Fibroblast of lung (primary cell): ENCODE data around the gene PTPN13. TPM values are rescaled to one million over a fixed set of nuclear protein-coding genes. Genes with fewer than 3 reads are reported as not detected.

Experiments used
- DNase-seq, 2 donors: peaks; one replicate each; pipeline versions ENCODE4 v3.0.0 to v3.0.0-alpha.2; 2010; ENCODE audit warnings: low read depth in 2 of 2
- H2AFZ ChIP-seq: 2 replicates; pipeline ENCODE4 v1.5.1; 2012; ENCODE audit warnings: low read length, control low read depth, inconsistent platforms
- H3K27ac ChIP-seq: 2 replicates; pipeline ENCODE4 v1.5.1; 2011; ENCODE audit warnings: low read length, control low read depth; ENCODE audit not compliant: insufficient read depth
- H3K27me3 ChIP-seq: 2 replicates; pipeline ENCODE4 v1.5.1; 2011; ENCODE audit warnings: mild to moderate bottlenecking, low read length; ENCODE audit not compliant: control insufficient read depth, insufficient read depth
- H3K36me3 ChIP-seq: 2 replicates; pipeline ENCODE4 v1.5.1; 2011; ENCODE audit warnings: low read length; ENCODE audit not compliant: control insufficient read depth, insufficient read depth
- H3K4me1 ChIP-seq: 2 replicates; pipeline ENCODE4 v1.5.1; 2011; ENCODE audit warnings: low read length; ENCODE audit not compliant: control insufficient read depth, insufficient read depth; ENCODE audit errors: extremely low read depth
- H3K4me2 ChIP-seq: 2 replicates; pipeline ENCODE4 v1.5.1; 2011; ENCODE audit warnings: low read length, control low read depth; ENCODE audit not compliant: insufficient read depth; ENCODE audit errors: extremely low read depth
- H3K4me3 ChIP-seq, 4 experiments: fragments of 200-600 bp in 1 of 4; sonication (generic) in 1 of 4; replicated peaks in 1 of 4; 2 replicates each; pipeline ENCODE4 v1.5.1; 2011 to 2016; ENCODE audit warnings: low read length in 4 of 4, low read depth in 3 of 4, mild to moderate bottlenecking in 3 of 4, control low read depth in 2 of 4, inconsistent platforms in 1 of 4, mixed read lengths in 1 of 4; ENCODE audit not compliant: insufficient read depth in 1 of 4; ENCODE audit errors: control extremely low read depth in 1 of 4
- H3K79me2 ChIP-seq: 2 replicates; pipeline ENCODE4 v1.5.1; 2012; ENCODE audit warnings: mild to moderate bottlenecking, low read length, inconsistent platforms; ENCODE audit not compliant: control insufficient read depth, insufficient read depth
- H3K9ac ChIP-seq: 2 replicates; pipeline ENCODE4 v1.5.1; 2011; ENCODE audit warnings: mild to moderate bottlenecking, low read length, control low read depth; ENCODE audit not compliant: insufficient read depth
- H3K9me3 ChIP-seq: 2 replicates; pipeline ENCODE4 v1.5.1; 2012; ENCODE audit warnings: low read depth, low read length; ENCODE audit not compliant: control insufficient read depth, insufficient read depth
- H4K20me1 ChIP-seq: 2 replicates; pipeline ENCODE4 v1.5.1; 2011; ENCODE audit warnings: low read length; ENCODE audit not compliant: control insufficient read depth, insufficient read depth; ENCODE audit errors: extremely low read depth
- EZH2 ChIP-seq: IDR thresholded peaks from 2 replicates; pipeline ENCODE4 v1.5.1; 2012; ENCODE audit warnings: low read length, control low read depth, mild to moderate bottlenecking; ENCODE audit errors: missing control alignments
- polyA plus RNA-seq, 2 donors: library from polyadenylated mRNA; depleted of rRNA in 1 of 2; stranded (reverse) in 1 of 2; unstranded in 1 of 2; fragments of >200 nt; gene quantifications; 2 replicates each; pipeline ENCODE4 v1.2.1, GENCODE V29; 2011 to 2012; ENCODE audit warnings: missing spikeins in 1 of 2
- total RNA-seq: library from RNA; depleted of rRNA; stranded (reverse); fragments of >200 nt; gene quantifications from 2 replicates; pipeline ENCODE4 v1.2.1, GENCODE V29; 2014
- TF ChIP-seq, protein P1 (sequence below), 2 donors: IDR thresholded peaks in 1 of 2; conservative IDR thresholded peaks in 1 of 2; 1 replicate in 1 of 2; 2 replicates in 1 of 2; pipeline ENCODE4 v1.5.1; 2011 to 2012; ENCODE audit warnings: low read length in 2 of 2, control low read depth in 1 of 2, inconsistent platforms in 1 of 2, low read depth in 1 of 2, mild to moderate bottlenecking in 1 of 2

The PTPN13 gene
- total and polyA plus RNA-seq, 2 donors (not counting 1 experiment from before 2014, with no cell fraction given), result 16.5 to 136 TPM

DNA sequence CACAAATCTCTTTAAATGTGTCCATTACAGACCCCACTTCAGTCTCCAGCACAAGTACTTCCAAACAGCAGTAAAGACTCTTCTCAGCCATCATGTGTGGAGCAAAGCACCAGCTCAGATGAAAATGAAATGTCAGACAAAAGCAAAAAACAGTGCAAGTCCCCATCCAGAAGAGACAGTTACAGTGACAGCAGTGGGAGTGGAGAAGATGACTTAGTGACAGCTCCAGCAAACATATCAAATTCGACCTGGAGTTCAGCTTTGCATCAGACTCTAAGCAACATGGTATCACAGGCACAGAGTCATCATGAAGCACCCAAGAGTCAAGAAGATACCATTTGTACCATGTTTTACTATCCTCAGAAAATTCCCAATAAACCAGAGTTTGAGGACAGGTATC is 177.0 kb downstream of the PTPN13 start:
- Histone ChIP-seq H3K4me3 (no peak overlapping the region), H2AFZ (no peak overlapping the region), H3K36me3 (peaks cover 12% of the 10 kb centered on the region), H4K20me1 (peaks cover 2% of the 10 kb centered on the region), H3K9ac (no peak overlapping the region), H3K27me3 (no peaks in the 10 kb centered on the region), H3K27ac (no peak overlapping the region), H3K4me1 (no peaks in the 10 kb centered on the region), H3K4me2 (no peak overlapping the region), H3K9me3 (no peaks in the 10 kb centered on the region), H3K79me2 (no peaks in the 10 kb centered on the region)
- TF ChIP-seq EZH2, result no peak
- TF ChIP-seq, protein P1, sequence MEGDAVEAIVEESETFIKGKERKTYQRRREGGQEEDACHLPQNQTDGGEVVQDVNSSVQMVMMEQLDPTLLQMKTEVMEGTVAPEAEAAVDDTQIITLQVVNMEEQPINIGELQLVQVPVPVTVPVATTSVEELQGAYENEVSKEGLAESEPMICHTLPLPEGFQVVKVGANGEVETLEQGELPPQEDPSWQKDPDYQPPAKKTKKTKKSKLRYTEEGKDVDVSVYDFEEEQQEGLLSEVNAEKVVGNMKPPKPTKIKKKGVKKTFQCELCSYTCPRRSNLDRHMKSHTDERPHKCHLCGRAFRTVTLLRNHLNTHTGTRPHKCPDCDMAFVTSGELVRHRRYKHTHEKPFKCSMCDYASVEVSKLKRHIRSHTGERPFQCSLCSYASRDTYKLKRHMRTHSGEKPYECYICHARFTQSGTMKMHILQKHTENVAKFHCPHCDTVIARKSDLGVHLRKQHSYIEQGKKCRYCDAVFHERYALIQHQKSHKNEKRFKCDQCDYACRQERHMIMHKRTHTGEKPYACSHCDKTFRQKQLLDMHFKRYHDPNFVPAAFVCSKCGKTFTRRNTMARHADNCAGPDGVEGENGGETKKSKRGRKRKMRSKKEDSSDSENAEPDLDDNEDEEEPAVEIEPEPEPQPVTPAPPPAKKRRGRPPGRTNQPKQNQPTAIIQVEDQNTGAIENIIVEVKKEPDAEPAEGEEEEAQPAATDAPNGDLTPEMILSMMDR (conservative IDR thresholded peaks at IDR 0.05 in 1 of 2, IDR thresholded peaks at IDR 0.05 in 1 of 2; ENCODE audit: low read depth in 1 of 2, low read length in 2 of 2), result no peak
- DNase-seq, result no peak

DNA sequence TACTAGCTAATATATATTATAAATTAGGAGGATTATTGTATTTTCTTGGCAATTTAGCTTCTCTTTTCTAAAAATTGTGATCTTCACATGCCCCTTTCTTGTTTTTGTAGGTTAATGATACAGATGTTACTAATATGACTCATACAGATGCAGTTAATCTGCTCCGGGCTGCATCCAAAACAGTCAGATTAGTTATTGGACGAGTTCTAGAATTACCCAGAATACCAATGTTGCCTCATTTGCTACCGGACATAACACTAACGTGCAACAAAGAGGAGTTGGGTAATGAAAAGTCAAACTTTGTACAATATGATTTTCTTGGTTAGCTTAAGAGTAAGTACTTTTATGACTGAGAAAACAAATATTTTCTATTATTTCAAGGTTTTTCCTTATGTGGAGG is 180.9 kb downstream of the PTPN13 start:
- Histone ChIP-seq H4K20me1 (peaks cover 2% of the 10 kb centered on the region), H3K4me3 (no peak overlapping the region), H3K27ac (no peak overlapping the region), H3K4me1 (no peaks in the 10 kb centered on the region), H3K36me3 (peaks cover 12% of the 10 kb centered on the region), H3K27me3 (no peaks in the 10 kb centered on the region), H2AFZ (no peak overlapping the region), H3K79me2 (no peaks in the 10 kb centered on the region), H3K9me3 (no peaks in the 10 kb centered on the region), H3K9ac (no peak overlapping the region), H3K4me2 (no peak overlapping the region)
- DNase-seq, result no peak
- TF ChIP-seq, protein P1 (conservative IDR thresholded peaks at IDR 0.05 in 1 of 2, IDR thresholded peaks at IDR 0.05 in 1 of 2; ENCODE audit: low read depth in 1 of 2, low read length in 2 of 2), result no peak
- TF ChIP-seq EZH2, result no peak

DNA sequence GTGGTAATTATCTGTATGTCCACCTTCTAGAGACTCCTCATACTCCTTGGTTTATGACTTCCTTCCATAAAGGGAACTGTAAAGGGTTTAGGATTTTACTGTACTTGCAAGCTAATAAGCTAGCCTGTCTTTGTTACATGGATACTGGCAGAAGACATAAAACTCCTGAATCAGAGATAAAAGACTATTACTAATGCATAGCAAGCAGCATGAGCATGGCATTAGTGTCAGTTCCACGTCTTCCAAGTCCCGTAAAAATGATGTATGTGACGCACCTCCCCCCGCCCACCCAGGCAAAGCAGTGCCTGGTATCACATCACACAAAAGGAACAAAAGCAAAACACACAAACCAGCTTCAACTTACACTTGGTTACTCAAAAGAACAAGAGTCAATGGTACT is 184.1 kb downstream of the PTPN13 start:
- H4K20me1 ChIP-seq, result no peaks in the 10 kb centered on the region
- no peak overlapping the region for H3K27ac ChIP-seq
- H3K36me3 ChIP-seq, result peaks cover 7% of the 10 kb centered on the region
- no peak overlapping the region for H3K9ac ChIP-seq
- DNase-seq, result peak in 1 of 2 donors; percentile 2
- H3K79me2 ChIP-seq, result no peaks in the 10 kb centered on the region
- H3K4me2 ChIP-seq, result no peak overlapping the region
- TF ChIP-seq, protein P1 (conservative IDR thresholded peaks at IDR 0.05 in 1 of 2, IDR thresholded peaks at IDR 0.05 in 1 of 2; ENCODE audit: low read depth in 1 of 2, low read length in 2 of 2), result no peak
- no peak for TF ChIP-seq EZH2
- no peak overlapping the region for H3K4me3 ChIP-seq
- no peaks in the 10 kb centered on the region for H3K9me3 ChIP-seq
- H3K27me3 ChIP-seq, result no peaks in the 10 kb centered on the region
- H3K4me1 ChIP-seq, result no peaks in the 10 kb centered on the region
- no peak overlapping the region for H2AFZ ChIP-seq
